Astrocyte (in vitro differentiated cells and primary cell): ENCODE results near the gene NRGN. TPM values are rescaled to one million over a fixed set of nuclear protein-coding genes. Genes with fewer than 3 reads are reported as not detected.

Source experiments
- DNase-seq: peaks from one replicate; pipeline ENCODE4 v3.0.0-alpha.2; 2010; ENCODE audit warnings: low read depth
- FAIRE-seq: peaks from 2 replicates; lab custom pipeline; 2011; peaks lifted over from hg19 to GRCh38; lab: Jason Lieb, UNC
- H2AFZ ChIP-seq: 2 replicates; pipeline ENCODE4 v1.6.0; 2012; ENCODE audit warnings: low read depth, low read length, inconsistent platforms
- H3K27ac ChIP-seq: 2 replicates; pipeline ENCODE4 v1.5.1; 2011; ENCODE audit warnings: low read depth, low read length, inconsistent platforms
- H3K27me3 ChIP-seq: 2 replicates; pipeline ENCODE4 v1.6.0; 2011; ENCODE audit warnings: low read length, inconsistent platforms; ENCODE audit not compliant: insufficient read depth
- H3K36me3 ChIP-seq: 2 replicates; pipeline ENCODE4 v1.5.1; 2011; ENCODE audit warnings: low read length, inconsistent platforms; ENCODE audit not compliant: insufficient read depth
- H3K4me1 ChIP-seq: 2 replicates; pipeline ENCODE4 v1.5.1; 2011; ENCODE audit warnings: low read length, inconsistent platforms; ENCODE audit not compliant: insufficient read depth
- H3K4me2 ChIP-seq: 2 replicates; pipeline ENCODE4 v1.6.0; 2012; ENCODE audit warnings: low read length, inconsistent platforms
- H3K4me3 ChIP-seq: 2 replicates; pipeline ENCODE4 v1.5.1; 2011; ENCODE audit warnings: low read depth, mild to moderate bottlenecking, low read length, inconsistent platforms; ENCODE audit not compliant: insufficient read depth
- H3K79me2 ChIP-seq: 2 replicates; pipeline ENCODE4 v1.6.0; 2012; ENCODE audit warnings: mild to moderate bottlenecking, low read length, inconsistent platforms; ENCODE audit not compliant: insufficient read depth
- H3K9ac ChIP-seq: 2 replicates; pipeline ENCODE4 v1.6.0; 2012; ENCODE audit warnings: mild to moderate bottlenecking, low read length, inconsistent platforms
- H3K9me3 ChIP-seq: 2 replicates; pipeline ENCODE4 v1.5.1; 2012; ENCODE audit warnings: low read depth, mild to moderate bottlenecking, low read length, inconsistent platforms; ENCODE audit not compliant: insufficient read depth
- H4K20me1 ChIP-seq: 2 replicates; pipeline ENCODE4 v1.6.0; 2012; ENCODE audit warnings: low read length, inconsistent platforms; ENCODE audit not compliant: insufficient read depth
- H3K27ac Mint-ChIP-seq: one replicate; pipeline ENCODE4 v1.8.0; 2021; ENCODE audit warnings: mild to moderate bottlenecking, mixed read lengths; ENCODE audit not compliant: unreplicated experiment
- H3K27me3 Mint-ChIP-seq: one replicate; pipeline ENCODE4 v1.8.0; 2021; ENCODE audit warnings: low read depth, mixed read lengths; ENCODE audit not compliant: unreplicated experiment
- H3K36me3 Mint-ChIP-seq: one replicate; pipeline ENCODE4 v1.8.0; 2021; ENCODE audit warnings: low read depth, mixed read lengths; ENCODE audit not compliant: unreplicated experiment
- H3K4me1 Mint-ChIP-seq: one replicate; pipeline ENCODE4 v1.8.0; 2021; ENCODE audit warnings: low read depth, mixed read lengths; ENCODE audit not compliant: unreplicated experiment
- H3K4me3 Mint-ChIP-seq: one replicate; pipeline ENCODE4 v1.8.0; 2021; ENCODE audit warnings: mild to moderate bottlenecking, moderate library complexity, mixed read lengths; ENCODE audit not compliant: unreplicated experiment
- H3K9me3 Mint-ChIP-seq: one replicate; pipeline ENCODE4 v1.8.0; 2021; ENCODE audit warnings: mild to moderate bottlenecking, mixed read lengths; ENCODE audit not compliant: unreplicated experiment
- EZH2 ChIP-seq: IDR thresholded peaks from 2 replicates; pipeline ENCODE4 v1.6.1; 2012; ENCODE audit warnings: mild to moderate bottlenecking, low read length, inconsistent platforms; ENCODE audit not compliant: insufficient read depth
- total RNA-seq: library from RNA; stranded (reverse); gene quantifications from 2 replicates; pipeline ENCODE4 v1.2.1, GENCODE V29; 2021
- TF ChIP-seq, protein P1 (sequence below): IDR thresholded peaks from 2 replicates; pipeline ENCODE4 v1.5.1; 2011; ENCODE audit warnings: low read depth, mild to moderate bottlenecking, inconsistent platforms, low read length, moderate library complexity; ENCODE audit not compliant: insufficient read depth

Gene NRGN
- total RNA-seq, 1 donor from 2014 or later, result 1.7 TPM

- Mint-ChIP-seq H3K27ac (peak overlapping the region; percentile 69), H3K9me3 (no peaks in the 10 kb centered on the region), H3K36me3 (peaks cover 8% of the 10 kb centered on the region), H3K27me3 (peaks cover 42% of the 10 kb centered on the region), H3K4me1 (peaks cover 16% of the 10 kb centered on the region), H3K4me3 (peak overlapping the region; percentile 70)
- Histone ChIP-seq H3K4me3 (no peak overlapping the region), H3K27ac (no peak overlapping the region), H3K36me3 (peaks cover 4% of the 10 kb centered on the region), H2AFZ (no peak overlapping the region), H4K20me1 (peaks cover 36% of the 10 kb centered on the region), H3K27me3 (peaks cover 34% of the 10 kb centered on the region), H3K9me3 (no peaks in the 10 kb centered on the region), H3K4me2 (no peak overlapping the region), H3K79me2 (no peaks in the 10 kb centered on the region), H3K9ac (no peak overlapping the region), H3K4me1 (peaks cover 14% of the 10 kb centered on the region)
- FAIRE-seq, result no peak
- TF ChIP-seq, protein P1, sequence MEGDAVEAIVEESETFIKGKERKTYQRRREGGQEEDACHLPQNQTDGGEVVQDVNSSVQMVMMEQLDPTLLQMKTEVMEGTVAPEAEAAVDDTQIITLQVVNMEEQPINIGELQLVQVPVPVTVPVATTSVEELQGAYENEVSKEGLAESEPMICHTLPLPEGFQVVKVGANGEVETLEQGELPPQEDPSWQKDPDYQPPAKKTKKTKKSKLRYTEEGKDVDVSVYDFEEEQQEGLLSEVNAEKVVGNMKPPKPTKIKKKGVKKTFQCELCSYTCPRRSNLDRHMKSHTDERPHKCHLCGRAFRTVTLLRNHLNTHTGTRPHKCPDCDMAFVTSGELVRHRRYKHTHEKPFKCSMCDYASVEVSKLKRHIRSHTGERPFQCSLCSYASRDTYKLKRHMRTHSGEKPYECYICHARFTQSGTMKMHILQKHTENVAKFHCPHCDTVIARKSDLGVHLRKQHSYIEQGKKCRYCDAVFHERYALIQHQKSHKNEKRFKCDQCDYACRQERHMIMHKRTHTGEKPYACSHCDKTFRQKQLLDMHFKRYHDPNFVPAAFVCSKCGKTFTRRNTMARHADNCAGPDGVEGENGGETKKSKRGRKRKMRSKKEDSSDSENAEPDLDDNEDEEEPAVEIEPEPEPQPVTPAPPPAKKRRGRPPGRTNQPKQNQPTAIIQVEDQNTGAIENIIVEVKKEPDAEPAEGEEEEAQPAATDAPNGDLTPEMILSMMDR, result no peak
- no peak for TF ChIP-seq EZH2
- DNase-seq, result no peak
Observed at GRCh38 chr11:124760205-124760652, 20.5 kb downstream of the NRGN start.

GRCh38 chr11:124760806-124761205 is 21.1 kb downstream of the NRGN start:
- DNase-seq (no peak), FAIRE-seq (no peak)
- H3K4me3 ChIP-seq, result no peak overlapping the region
- H3K4me2 ChIP-seq, result no peak overlapping the region
- Mint-ChIP-seq H3K27ac (no peak overlapping the region), H3K9me3 (no peaks in the 10 kb centered on the region), H3K4me3 (peak overlapping the region; percentile 76), H3K4me1 (peaks cover 16% of the 10 kb centered on the region), H3K27me3 (peaks cover 41% of the 10 kb centered on the region), H3K36me3 (peaks cover 12% of the 10 kb centered on the region)
- peaks cover 36% of the 10 kb centered on the region for H4K20me1 ChIP-seq
- H2AFZ ChIP-seq, result no peak overlapping the region
- no peak for TF ChIP-seq EZH2
- TF ChIP-seq, protein P1, result no peak
- no peak overlapping the region for H3K9ac ChIP-seq
- no peak overlapping the region for H3K27ac ChIP-seq
- H3K36me3 ChIP-seq, result peaks cover 4% of the 10 kb centered on the region
- H3K4me1 ChIP-seq, result peaks cover 14% of the 10 kb centered on the region
- no peaks in the 10 kb centered on the region for H3K9me3 ChIP-seq
- H3K27me3 ChIP-seq, result peaks cover 34% of the 10 kb centered on the region
- H3K79me2 ChIP-seq, result no peaks in the 10 kb centered on the region

DNA sequence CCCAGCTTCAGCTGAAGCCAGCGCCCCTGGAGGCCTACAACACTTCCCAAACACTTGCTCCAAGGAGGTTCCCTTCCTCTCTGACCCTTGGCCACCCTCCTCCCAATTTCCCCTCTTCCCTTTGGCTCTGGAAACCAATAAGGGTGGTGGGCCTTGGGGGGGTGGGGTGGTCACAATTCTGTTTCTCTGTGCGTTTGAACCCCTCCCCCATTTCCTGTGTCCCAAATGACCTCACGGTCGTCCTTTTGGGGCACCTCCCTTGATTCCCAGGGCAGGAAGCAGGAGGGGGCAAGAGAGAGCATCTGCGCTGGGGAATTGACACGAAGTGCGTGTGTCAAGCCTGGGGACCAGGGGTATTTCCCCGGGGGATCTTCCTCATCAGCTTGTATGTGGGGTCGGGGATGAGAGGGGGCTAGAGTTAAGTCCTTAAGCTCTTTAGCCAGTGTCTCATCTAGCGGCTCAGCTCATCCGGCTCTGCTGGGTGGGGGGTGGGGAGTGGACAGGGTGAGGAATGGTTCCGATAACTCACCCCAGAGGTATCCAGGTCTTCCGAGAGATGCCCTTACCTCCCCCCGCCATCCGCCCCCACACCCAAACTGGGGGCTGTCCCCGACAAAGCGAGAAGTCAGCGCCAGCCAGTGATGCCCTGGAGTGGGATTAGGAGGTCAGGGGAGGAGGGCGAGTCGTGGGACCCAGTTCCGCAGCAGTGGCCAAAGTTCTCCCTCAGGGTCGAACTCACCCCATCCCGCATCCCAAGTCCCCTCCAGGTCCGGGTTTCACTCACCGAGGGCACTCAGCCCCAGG is 21.8 kb downstream of the NRGN start:
- Histone ChIP-seq H3K27ac (no peak overlapping the region), H2AFZ (no peak overlapping the region), H3K4me2 (peak overlapping the region; percentile 95), H3K9me3 (no peaks in the 10 kb centered on the region), H3K4me1 (peaks cover 14% of the 10 kb centered on the region), H3K79me2 (no peaks in the 10 kb centered on the region), H3K4me3 (no peak overlapping the region), H3K36me3 (peaks cover 4% of the 10 kb centered on the region), H3K9ac (no peak overlapping the region), H4K20me1 (peaks cover 36% of the 10 kb centered on the region), H3K27me3 (peaks cover 30% of the 10 kb centered on the region)
- Mint-ChIP-seq H3K9me3 (no peaks in the 10 kb centered on the region), H3K36me3 (peaks cover 12% of the 10 kb centered on the region), H3K4me1 (peaks cover 16% of the 10 kb centered on the region), H3K4me3 (peak overlapping the region; percentile 76), H3K27ac (peak overlapping the region; percentile 47), H3K27me3 (peaks cover 34% of the 10 kb centered on the region)
- TF ChIP-seq, protein P1, result no peak
- TF ChIP-seq EZH2, result no peak
- FAIRE-seq, result no peak
- no peak for DNase-seq
